Panc1 (cell line): ENCODE data around the gene PITPNB. TPM values are rescaled to one million over a fixed set of nuclear protein-coding genes. Genes with fewer than 3 reads are reported as not detected.

Experiments used
- ATAC-seq: fragments of 200-7000 bp; cut with Tn5 transposase; 2 replicates; pipeline ENCODE4 v1.9.1; 2020; ENCODE audit warnings: mild to moderate bottlenecking, moderate library complexity
- BruUV-seq: library from RNA; stranded (reverse); fragments of 400-500 nt; replicated peaks from 2 replicates; lab custom pipeline; 2021; lab: Mats Ljungman, UMichigan
- CTCF ChIA-PET: fragments of 300-600 bp; sonication (Branson Sonifier 250); formaldehyde crosslinking; loops from one replicate; lab custom pipeline; 2022; ENCODE audit warnings: antibody characterized with exemption; lab: Charles Lee
- POLR2A ChIA-PET: fragments of 300-600 bp; sonication (Branson Sonifier 250); formaldehyde crosslinking; loops from one replicate; lab custom pipeline; 2022; ENCODE audit warnings: antibody characterized with exemption; lab: Charles Lee
- DNase-seq: peaks from one replicate; pipeline ENCODE4 v3.0.0-alpha.2; 2010; ENCODE audit warnings: low read depth, low spot score
- H3K27ac ChIP-seq: 2 replicates; pipeline ENCODE4 v1.5.1; 2011; ENCODE audit warnings: mild to moderate bottlenecking, low read length, inconsistent platforms
- H3K27me3 ChIP-seq: fragments of 200-500 bp; sonication (Bioruptor generic); 2 replicates; pipeline ENCODE4 v1.6.0; 2014; ENCODE audit warnings: low read length, inconsistent platforms; ENCODE audit not compliant: control insufficient read depth, insufficient read depth
- H3K36me3 ChIP-seq: fragments of 200-500 bp; sonication (Bioruptor generic); 2 replicates; pipeline ENCODE4 v1.5.1; 2014; ENCODE audit warnings: inconsistent platforms, mild to moderate bottlenecking, low read length, moderate library complexity; ENCODE audit not compliant: control insufficient read depth, insufficient read depth
- H3K4me1 ChIP-seq: 2 replicates; pipeline ENCODE4 v1.5.1; 2011; ENCODE audit warnings: inconsistent platforms, mild to moderate bottlenecking, low read length, moderate library complexity; ENCODE audit not compliant: control insufficient read depth, insufficient read depth
- H3K4me3 ChIP-seq, 2 experiments: 2 replicates each; pipeline ENCODE4 v1.5.1; 2011 to 2012; ENCODE audit warnings: low read depth in 2 of 2, low read length in 2 of 2, mild to moderate bottlenecking in 2 of 2, inconsistent platforms in 1 of 2, moderate library complexity in 1 of 2
- H3K9me3 ChIP-seq: fragments of 200-500 bp; sonication (Bioruptor generic); 2 replicates; pipeline ENCODE4 v1.5.1; 2014; ENCODE audit warnings: low read depth, mild to moderate bottlenecking, inconsistent platforms, low read length, moderate library complexity; ENCODE audit not compliant: control insufficient read depth, insufficient read depth
- CTCF ChIP-seq: fragments of 450-650 bp; IDR thresholded peaks from 2 replicates; pipeline ENCODE4 v1.5.1; 2017; ENCODE audit warnings: mild to moderate bottlenecking
- POLR2AphosphoS5 ChIP-seq: IDR thresholded peaks from 2 replicates; pipeline ENCODE4 v1.6.1; 2012; ENCODE audit warnings: mild to moderate bottlenecking, low read depth, low read length, moderate library complexity
- REST ChIP-seq, 2 experiments: IDR thresholded peaks; 2 replicates each; pipeline ENCODE4 v1.6.1; 2011 to 2012; ENCODE audit warnings: low read depth in 2 of 2, control low read depth in 1 of 2, low read length in 1 of 2, mild to moderate bottlenecking in 1 of 2, moderate library complexity in 1 of 2; ENCODE audit not compliant: insufficient read depth in 1 of 2
- SIN3A ChIP-seq: IDR thresholded peaks from 2 replicates; pipeline ENCODE4 v1.6.1; 2012; ENCODE audit warnings: low read depth, mild to moderate bottlenecking, low read length, moderate library complexity, borderline replicate concordance; ENCODE audit not compliant: insufficient read depth
- TCF7L2 ChIP-seq: IDR thresholded peaks from 2 replicates; pipeline ENCODE4 v1.6.1; 2011; ENCODE audit warnings: mild to moderate bottlenecking, low read depth, low read length, inconsistent platforms
- in situ Hi-C: cut with HindIII; loops from 2 replicates; pipeline ENCODE4 v1.10.0; 2016; ENCODE audit warnings: low sequenced_read_pairs, low pct_unique_long_range_greater_than_20kb
- intact Hi-C: fragments of 100-400 bp; cut with micrococcal nuclease; formaldehyde crosslinking; loops from one replicate; pipeline ENCODE4 v1.10.0; 2022; ENCODE audit not compliant: unreplicated experiment
- total RNA-seq: library from RNA; stranded (reverse); gene quantifications from one replicate; pipeline ENCODE4 v1.2.1, GENCODE V29; 2021; ENCODE audit not compliant: unreplicated experiment

The PITPNB gene
- total RNA-seq, 1 experiment from 2014 or later = 67.0 TPM

GRCh38 chr22:27814993-27815392, 104.1 kb downstream of the PITPNB start:
- POLR2A ChIA-PET = no interaction called here

GRCh38 chr22:27811778-27812177, 107.3 kb downstream of the PITPNB start:
- no peaks in the 10 kb centered on the region for H3K4me1 ChIP-seq
- no peaks in the 10 kb centered on the region for H3K36me3 ChIP-seq
- ATAC-seq = no peak
- H3K4me3 ChIP-seq = no peak overlapping the region
- TF ChIP-seq CTCF = no peak
- no peak for TF ChIP-seq POLR2AphosphoS5
- TF ChIP-seq REST (IDR thresholded peaks at IDR 0.05; ENCODE audit: insufficient read depth in 1 of 2, low read depth in 2 of 2, low read length in 1 of 2) = no peak
- no peak for TF ChIP-seq TCF7L2
- TF ChIP-seq SIN3A = no peak
- ChIA-PET POLR2A (no interaction called here), CTCF (interaction anchor here (0.7 kb wide), 1 partner anchor 71 kb away, joined by 3 read pairs; no protein-coding TSS in a partner anchor)
- intact Hi-C loops (no loop called here), in situ Hi-C loops (no loop called here)
- BruUV-seq = no TSS peak
- H3K27me3 ChIP-seq = no peaks in the 10 kb centered on the region
- no peak overlapping the region for H3K27ac ChIP-seq
- H3K9me3 ChIP-seq = no peaks in the 10 kb centered on the region
- DNase-seq = no peak

More at GRCh38 chr22:27814993-27815392, 104.1 kb downstream of the PITPNB start:
- TF ChIP-seq CTCF = no peak
- no peak for TF ChIP-seq REST (IDR thresholded peaks at IDR 0.05; ENCODE audit: insufficient read depth in 1 of 2, low read depth in 2 of 2, low read length in 1 of 2)
- no peak for TF ChIP-seq SIN3A
- no peak for TF ChIP-seq TCF7L2
- BruUV-seq = no TSS peak
- Histone ChIP-seq H3K36me3 (no peaks in the 10 kb centered on the region), H3K4me1 (no peaks in the 10 kb centered on the region), H3K27ac (no peak overlapping the region), H3K27me3 (no peaks in the 10 kb centered on the region), H3K4me3 (no peak overlapping the region), H3K9me3 (no peaks in the 10 kb centered on the region)
- DNase-seq (no peak), ATAC-seq (no peak)
- CTCF ChIA-PET = no interaction called here
- in situ Hi-C loops = no loop called here
- intact Hi-C loops = no loop called here
